H9 (cell line): ENCODE data around the gene TNRC18. TPM values are rescaled to one million over a fixed set of nuclear protein-coding genes. Genes with fewer than 3 reads are reported as not detected.

ENCODE experiments used
- DNase-seq: peaks from one replicate; pipeline ENCODE4 v3.0.0-alpha.2; 2017
- H2AFZ ChIP-seq: one replicate; pipeline ENCODE4 v1.6.1; 2013; ENCODE audit warnings: mild to moderate bottlenecking, low read length, control low read depth, moderate library complexity
- H2AK5ac ChIP-seq: 2 replicates; pipeline ENCODE4 v1.6.1; 2013; ENCODE audit warnings: low read length, control low read depth, mixed read lengths; ENCODE audit not compliant: insufficient read length
- H2BK120ac ChIP-seq: one replicate; pipeline ENCODE4 v1.6.1; 2013; ENCODE audit warnings: low read depth, mild to moderate bottlenecking, low read length, control low read depth, inconsistent platforms; ENCODE audit not compliant: poor library complexity, severe bottlenecking
- H2BK12ac ChIP-seq: 2 replicates; pipeline ENCODE4 v1.6.1; 2013; ENCODE audit warnings: low read length, control low read depth, mixed read lengths, low read depth; ENCODE audit not compliant: insufficient read length
- H2BK15ac ChIP-seq: 2 replicates; pipeline ENCODE4 v1.6.1; 2013; ENCODE audit warnings: low read depth, low read length, control low read depth
- H2BK20ac ChIP-seq: one replicate; pipeline ENCODE4 v1.6.1; 2013; ENCODE audit warnings: low read depth, mild to moderate bottlenecking, low read length, control low read depth, inconsistent platforms; ENCODE audit not compliant: poor library complexity, severe bottlenecking
- H2BK5ac ChIP-seq: 2 replicates; pipeline ENCODE4 v1.6.1; 2013; ENCODE audit warnings: low read length, control low read depth, mixed read lengths; ENCODE audit not compliant: insufficient read length
- H3K14ac ChIP-seq: 2 replicates; pipeline ENCODE4 v1.6.1; 2013; ENCODE audit warnings: low read length, control low read depth; ENCODE audit not compliant: insufficient read depth
- H3K18ac ChIP-seq: 2 replicates; pipeline ENCODE4 v1.6.1; 2013; ENCODE audit warnings: low read depth, mild to moderate bottlenecking, mixed read lengths, low read length, control low read depth; ENCODE audit not compliant: insufficient read length
- H3K23ac ChIP-seq: 2 replicates; pipeline ENCODE4 v1.6.1; 2013; ENCODE audit warnings: low read length, control low read depth, mixed read lengths, low read depth; ENCODE audit not compliant: insufficient read length
- H3K23me2 ChIP-seq: 2 replicates; pipeline ENCODE4 v1.6.1; 2013; ENCODE audit warnings: low read depth, mild to moderate bottlenecking, mixed read lengths, low read length, control low read depth; ENCODE audit not compliant: insufficient read length, poor library complexity, severe bottlenecking
- H3K27ac ChIP-seq: 2 replicates; pipeline ENCODE4 v1.5.1; 2013; ENCODE audit warnings: low read length, control low read depth, mixed read lengths, low read depth; ENCODE audit not compliant: insufficient read length
- H3K27me3 ChIP-seq: 2 replicates; pipeline ENCODE4 v1.6.1; 2013; ENCODE audit warnings: low read length, control low read depth, inconsistent platforms; ENCODE audit not compliant: insufficient read depth
- H3K4ac ChIP-seq: 2 replicates; pipeline ENCODE4 v1.6.1; 2013; ENCODE audit warnings: low read depth, mild to moderate bottlenecking, control low read depth, inconsistent platforms, low read length, moderate library complexity
- H3K4me1 ChIP-seq: 2 replicates; pipeline ENCODE4 v1.6.1; 2013; ENCODE audit warnings: low read length, control low read depth, inconsistent platforms; ENCODE audit not compliant: insufficient read depth
- H3K4me2 ChIP-seq: 2 replicates; pipeline ENCODE4 v1.6.1; 2013; ENCODE audit warnings: low read length, control low read depth, mixed read lengths; ENCODE audit not compliant: insufficient read length, insufficient read depth
- H3K56ac ChIP-seq: 2 replicates; pipeline ENCODE4 v1.6.1; 2013; ENCODE audit warnings: low read depth, mild to moderate bottlenecking, mixed read lengths, low read length, control low read depth; ENCODE audit not compliant: insufficient read length
- H3K79me1 ChIP-seq: 2 replicates; pipeline ENCODE4 v1.6.1; 2013; ENCODE audit warnings: low read depth, mild to moderate bottlenecking, moderate library complexity, low read length, control low read depth, inconsistent platforms; ENCODE audit not compliant: insufficient read depth, poor library complexity, severe bottlenecking
- H3K79me2 ChIP-seq: 2 replicates; pipeline ENCODE4 v1.6.1; 2013; ENCODE audit warnings: low read length, control low read depth, inconsistent platforms; ENCODE audit not compliant: insufficient read depth
- H3K9ac ChIP-seq: 2 replicates; pipeline ENCODE4 v1.6.1; 2013; ENCODE audit warnings: low read length, control low read depth, mixed read lengths; ENCODE audit not compliant: insufficient read length; ENCODE audit errors: extremely low read depth
- H3K9me3 ChIP-seq: one replicate; pipeline ENCODE4 v1.6.1; 2013; ENCODE audit warnings: low read depth, low read length, inconsistent platforms; ENCODE audit not compliant: control insufficient read depth
- H3T11ph ChIP-seq: one replicate; pipeline ENCODE4 v1.6.1; 2013; ENCODE audit warnings: mild to moderate bottlenecking, low read length, control low read depth, inconsistent platforms
- H4K20me1 ChIP-seq: one replicate; pipeline ENCODE4 v1.6.1; 2013; ENCODE audit not compliant: control insufficient read depth, insufficient read length, insufficient read depth
- H4K5ac ChIP-seq: 2 replicates; pipeline ENCODE4 v1.6.1; 2013; ENCODE audit warnings: low read depth, mild to moderate bottlenecking, mixed read lengths, low read length, control low read depth; ENCODE audit not compliant: insufficient read length
- H4K8ac ChIP-seq: replicated peaks from 2 replicates; pipeline ENCODE4 v1.6.1; 2013; ENCODE audit warnings: low read length, control low read depth, mixed read lengths, low read depth; ENCODE audit not compliant: insufficient read length
- H4K91ac ChIP-seq: 2 replicates; pipeline ENCODE4 v1.6.1; 2013; ENCODE audit warnings: low read depth, mild to moderate bottlenecking, moderate library complexity, mixed read lengths, low read length, control low read depth; ENCODE audit not compliant: insufficient read length
- H3K27ac Mint-ChIP-seq, 3 experiments: 2 replicates in 2 of 3; 3 replicates in 1 of 3; pipeline ENCODE4 v1.8.0; 2020 to 2021; ENCODE audit warnings: mixed read lengths in 3 of 3, mild to moderate bottlenecking in 1 of 3, moderate library complexity in 1 of 3
- H3K27me3 Mint-ChIP-seq: 2 replicates; pipeline ENCODE4 v1.8.0; 2021; ENCODE audit warnings: low read depth, mild to moderate bottlenecking, moderate library complexity, mixed read lengths
- H3K36me3 Mint-ChIP-seq, 3 experiments: 2 replicates in 2 of 3; 3 replicates in 1 of 3; pipeline ENCODE4 v1.8.0; 2020 to 2021; ENCODE audit warnings: low read depth in 3 of 3, mixed read lengths in 3 of 3; ENCODE audit not compliant: insufficient read depth in 1 of 3
- H3K4me1 Mint-ChIP-seq, 2 experiments: 2 replicates each; pipeline ENCODE4 v1.8.0; 2020; ENCODE audit warnings: mixed read lengths in 2 of 2
- H3K4me3 Mint-ChIP-seq, 2 experiments: 2 replicates in 1 of 2; 3 replicates in 1 of 2; pipeline ENCODE4 v1.8.0; 2020 to 2021; ENCODE audit warnings: mild to moderate bottlenecking in 2 of 2, mixed read lengths in 2 of 2, moderate library complexity in 1 of 2
- H3K9me3 Mint-ChIP-seq, 2 experiments: 2 replicates in 1 of 2; 3 replicates in 1 of 2; pipeline ENCODE4 v1.8.0; 2020; ENCODE audit warnings: mild to moderate bottlenecking in 2 of 2, mixed read lengths in 2 of 2, moderate library complexity in 1 of 2
- CTCF ChIP-seq: fragments of 200-600 bp; sonication (generic); conservative IDR thresholded peaks from 3 replicates; pipeline ENCODE4 v1.8.0; 2021; ENCODE audit warnings: antibody characterized with exemption, mild to moderate bottlenecking
- WGBS: extraction: QIAGEN DNeasy Blood & Tissue Kit; methylation state at CpG from one replicate; pipeline ENCODE4 v1.1.7; 2013; ENCODE audit warnings: missing lambda C conversion rate, low lambda C conversion rate, mixed read lengths; ENCODE audit not compliant: insufficient read length; ENCODE audit errors: extremely low coverage; 5-methylcytosine and 5-hydroxymethylcytosine counted together
- total RNA-seq: library from RNA; stranded (reverse); gene quantifications from 2 replicates; pipeline ENCODE4 v1.2.1, GENCODE V29; 2021

The TNRC18 gene
- total RNA-seq, 1 experiment from 2014 or later: 21.2 TPM

GRCh38 chr7:5450549-5451327, 27.1 kb upstream of the TNRC18 start:
- no peak overlapping the region for H3K23ac ChIP-seq
- no peak overlapping the region for H2BK5ac ChIP-seq
- H2AFZ ChIP-seq: no peak overlapping the region
- no peaks in the 10 kb centered on the region for H3K27me3 ChIP-seq
- H3K4me2 ChIP-seq: no peak overlapping the region
- H3K14ac ChIP-seq: no peak overlapping the region
- H3K23me2 ChIP-seq: no peaks in the 10 kb centered on the region
- no peak overlapping the region for H2BK15ac ChIP-seq
- no CpG with 5 or more reads among the region's 19 CpGs for WGBS
- peak; percentile 82 for DNase-seq
- H4K8ac ChIP-seq: no peak overlapping the region
- H3K4me3 Mint-ChIP-seq: no peak overlapping the region
- no peak overlapping the region for H4K91ac ChIP-seq
- no peak overlapping the region for H3T11ph ChIP-seq
- no peaks in the 10 kb centered on the region for H3K9me3 Mint-ChIP-seq
- no peaks in the 10 kb centered on the region for H3K79me1 ChIP-seq
- H3K79me2 ChIP-seq: no peaks in the 10 kb centered on the region
- H2AK5ac ChIP-seq: no peak overlapping the region
- no peak overlapping the region for H2BK20ac ChIP-seq
- H4K5ac ChIP-seq: no peak overlapping the region
- no peaks in the 10 kb centered on the region for H3K9me3 ChIP-seq
- no peaks in the 10 kb centered on the region for H4K20me1 ChIP-seq
- H3K27ac ChIP-seq: no peak overlapping the region
- H3K27me3 Mint-ChIP-seq: peaks cover 1% of the 10 kb centered on the region
- H3K27ac Mint-ChIP-seq: peak overlapping the region in 2 of 3 experiments; percentile 28 to 53; a peak in 1 of 7 replicates
- H3K4me1 Mint-ChIP-seq: peaks cover 18 to 28% of the 10 kb centered on the region in 2 experiments
- no peak overlapping the region for H3K4ac ChIP-seq
- H2BK120ac ChIP-seq: no peak overlapping the region
- peak; percentile 90 for TF ChIP-seq CTCF
- H3K4me1 ChIP-seq: no peaks in the 10 kb centered on the region
- no peak overlapping the region for H3K9ac ChIP-seq
- no peak overlapping the region for H3K56ac ChIP-seq
- H3K18ac ChIP-seq: no peak overlapping the region
- H2BK12ac ChIP-seq: no peak overlapping the region
- no peaks in the 10 kb centered on the region for H3K36me3 Mint-ChIP-seq
